ENCODE measurements around the gene ISG20. TPM values are rescaled to one million over a fixed set of nuclear protein-coding genes. Genes with fewer than 3 reads are reported as not detected.

Gene ISG20
- total and polyA plus RNA-seq, 2 of the 8 experiments (the other 6 are each of a cell fraction or from before 2014, with no cell fraction given): 2.9 to 5.2 TPM

- Histone ChIP-seq H3K4me3 (ENCODE audit: extremely low read depth in 1 of 4, insufficient read depth in 2 of 4, low read depth in 3 of 4, low read length in 4 of 4) (no peak overlapping the region), H2BK5ac (ENCODE audit: low read depth, low read length) (no peak overlapping the region), H3K9me3 (ENCODE audit: insufficient read depth in 2 of 2, low read depth in 1 of 2, low read length in 1 of 2) (peaks cover 3 to 10% of the 10 kb centered on the region in 2 experiments; a peak in 2 of 4 replicates), H3K36me3 (ENCODE audit: control insufficient read depth in 2 of 4, insufficient read depth in 4 of 4, low read length in 3 of 4) (no peaks in the 10 kb centered on the region), H3K23ac (ENCODE audit: insufficient read length) (no peak overlapping the region), H2BK120ac (replicated peaks; ENCODE audit: low read depth, low read length) (no peak overlapping the region), H3K23me2 (ENCODE audit: low read depth, low read length) (0 out of 2 replicates have a peak, but pooled peaks cover 3% of the 10 kb centered on the region), H3K9ac (replicated peaks in 1 of 4; ENCODE audit: extremely low read depth in 1 of 4, low read depth in 3 of 4, low read length in 3 of 4) (no peak overlapping the region), H2BK20ac (ENCODE audit: low read length) (no peak overlapping the region), H3K79me2 (ENCODE audit: control insufficient read depth in 1 of 2, insufficient read depth in 2 of 2, low read length in 2 of 2) (no peaks in the 10 kb centered on the region), H3K18ac (ENCODE audit: extremely low read depth, low read length) (no peak overlapping the region), H3K4me2 (ENCODE audit: insufficient read depth in 1 of 2, low read depth in 2 of 2, low read length in 2 of 2) (no peak overlapping the region), H3K14ac (ENCODE audit: insufficient read length) (no peak overlapping the region), H4K20me1 (replicated peaks in 1 of 2; ENCODE audit: control insufficient read depth in 1 of 2, insufficient read depth in 2 of 2, low read length in 2 of 2) (no peaks in the 10 kb centered on the region), H4K5ac (ENCODE audit: insufficient read length, low read depth, low read length) (no peak overlapping the region), H2BK15ac (ENCODE audit: low read length) (no peak overlapping the region), H3K56ac (replicated peaks; ENCODE audit: insufficient read length, low read depth, low read length) (no peak overlapping the region), H2AFZ (ENCODE audit: low read length) (no peak overlapping the region), H3K27me3 (replicated peaks in 1 of 4; ENCODE audit: control insufficient read depth in 3 of 4, extremely low read depth in 1 of 4, insufficient read depth in 3 of 4, low read length in 3 of 4) (no peaks in the 10 kb centered on the region), H4K8ac (ENCODE audit: extremely low read depth, insufficient read depth, low read length) (no peak overlapping the region), H2AK5ac (ENCODE audit: low read depth, low read length) (no peak overlapping the region), H3K27ac (ENCODE audit: low read depth, low read length) (no peak overlapping the region), H3K4ac (replicated peaks; ENCODE audit: insufficient read length, low read depth, low read length) (no peak overlapping the region), H2BK12ac (ENCODE audit: low read depth, low read length) (no peak overlapping the region), H4K91ac (replicated peaks; ENCODE audit: insufficient read length, low read length) (no peak overlapping the region), H3K79me1 (ENCODE audit: low read depth, low read length) (no peaks in the 10 kb centered on the region), H3K4me1 (replicated peaks in 1 of 4; ENCODE audit: control insufficient read depth in 3 of 4, insufficient read depth in 4 of 4, low read length in 3 of 4) (no peaks in the 10 kb centered on the region)
- ChIA-PET CTCF (ENCODE audit: partially characterized antibody) (interaction anchor here (0.6 to 1.8 kb wide), 5 partner anchors 18 to 289 kb away, joined by 3 to 9 read pairs (median 3); no protein-coding TSS in a partner anchor), POLR2A (ENCODE audit: partially characterized antibody) (interaction anchor here (1.6 kb wide), 1 partner anchor 17 kb away, joined by 5 read pairs; no protein-coding TSS in a partner anchor)
- 82% methylated on average over 8 of the region's 8 CpGs; no CpG with 5 or more reads in 1 of the 2 experiments for WGBS, 2 experiments (ENCODE audit: extremely low coverage in 1 of 2, insufficient coverage in 1 of 2, insufficient read length in 1 of 2, insufficient replicate concordance in 2 of 2, low coverage in 1 of 2, low lambda C conversion rate in 2 of 2, missing lambda C conversion rate in 1 of 2)
- DNase-seq (ENCODE audit: low read depth in 1 of 2, low spot score in 2 of 2) (no peak), FAIRE-seq (no peak)
- TF ChIP-seq GABPA (IDR thresholded peaks at IDR 0.05; ENCODE audit: borderline replicate concordance, insufficient read depth, low read length) (no peak), CHD1 (IDR thresholded peaks at IDR 0.05; ENCODE audit: low read depth, low read length) (no peak), KDM4A (IDR thresholded peaks at IDR 0.05; ENCODE audit: low read depth, low read length, severe bottlenecking) (no peak), JUND (IDR thresholded peaks at IDR 0.05; ENCODE audit: low read length) (no peak), TAF1 (IDR thresholded peaks at IDR 0.05; ENCODE audit: low read depth, low read length) (no peak), SP1 (IDR thresholded peaks at IDR 0.05; ENCODE audit: low read depth, low read length) (no peak), NANOG (IDR thresholded peaks at IDR 0.05; ENCODE audit: insufficient read depth, low read depth, low read length, poor library complexity, severe bottlenecking) (no peak), POLR2AphosphoS5 (IDR thresholded peaks at IDR 0.05; ENCODE audit: low read depth, low read length) (no peak), CREB1 (IDR thresholded peaks at IDR 0.05) (no peak), CBX5 (IDR thresholded peaks at IDR 0.05; ENCODE audit: low read depth, low read length) (no peak)
- TF ChIP-seq, protein P1, sequence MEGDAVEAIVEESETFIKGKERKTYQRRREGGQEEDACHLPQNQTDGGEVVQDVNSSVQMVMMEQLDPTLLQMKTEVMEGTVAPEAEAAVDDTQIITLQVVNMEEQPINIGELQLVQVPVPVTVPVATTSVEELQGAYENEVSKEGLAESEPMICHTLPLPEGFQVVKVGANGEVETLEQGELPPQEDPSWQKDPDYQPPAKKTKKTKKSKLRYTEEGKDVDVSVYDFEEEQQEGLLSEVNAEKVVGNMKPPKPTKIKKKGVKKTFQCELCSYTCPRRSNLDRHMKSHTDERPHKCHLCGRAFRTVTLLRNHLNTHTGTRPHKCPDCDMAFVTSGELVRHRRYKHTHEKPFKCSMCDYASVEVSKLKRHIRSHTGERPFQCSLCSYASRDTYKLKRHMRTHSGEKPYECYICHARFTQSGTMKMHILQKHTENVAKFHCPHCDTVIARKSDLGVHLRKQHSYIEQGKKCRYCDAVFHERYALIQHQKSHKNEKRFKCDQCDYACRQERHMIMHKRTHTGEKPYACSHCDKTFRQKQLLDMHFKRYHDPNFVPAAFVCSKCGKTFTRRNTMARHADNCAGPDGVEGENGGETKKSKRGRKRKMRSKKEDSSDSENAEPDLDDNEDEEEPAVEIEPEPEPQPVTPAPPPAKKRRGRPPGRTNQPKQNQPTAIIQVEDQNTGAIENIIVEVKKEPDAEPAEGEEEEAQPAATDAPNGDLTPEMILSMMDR (IDR thresholded peaks at IDR 0.05; ENCODE audit: control extremely low read depth in 1 of 3, insufficient read depth in 1 of 3, low read depth in 1 of 3, low read length in 3 of 3): no peak
- TF ChIP-seq, protein P2, sequence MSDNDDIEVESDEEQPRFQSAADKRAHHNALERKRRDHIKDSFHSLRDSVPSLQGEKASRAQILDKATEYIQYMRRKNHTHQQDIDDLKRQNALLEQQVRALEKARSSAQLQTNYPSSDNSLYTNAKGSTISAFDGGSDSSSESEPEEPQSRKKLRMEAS (IDR thresholded peaks at IDR 0.05): no peak
Observed at GRCh38 chr15:88688394-88688933, 49.6 kb downstream of the ISG20 start.
